ENCODE results near the gene ITPRID1.

Gene ITPRID1

DNA sequence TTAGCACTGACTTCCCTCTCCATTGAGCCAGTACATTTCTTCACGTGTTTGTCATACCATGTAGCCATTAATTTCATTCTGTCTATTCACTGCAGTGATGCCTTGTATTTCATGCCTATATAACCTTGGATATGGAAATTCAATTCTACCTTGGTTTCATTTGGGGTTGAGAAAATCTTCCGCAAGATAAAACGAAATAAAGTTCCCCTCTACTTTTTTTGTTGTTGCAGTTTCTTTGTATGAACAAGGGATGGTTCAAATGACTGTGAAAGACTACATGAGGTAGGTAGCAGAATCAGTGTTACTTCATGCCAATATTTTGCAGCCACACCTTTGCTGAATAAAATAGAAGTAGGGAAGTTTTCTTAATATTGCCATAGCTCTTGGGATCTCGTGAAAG, 55.6 kb downstream of the ITPRID1 start:
- Histone ChIP-seq H3K27me3 (no peaks in the 10 kb centered on the region), H3K9ac (no peak overlapping the region), H3K36me3 (no peaks in the 10 kb centered on the region), H3K4me1 (no peaks in the 10 kb centered on the region), H3K9me3 (replicated peaks in 1 of 11) (no peaks in the 10 kb centered on the region), H4K20me1 (no peaks in the 10 kb centered on the region), H3K4me2 (no peak overlapping the region), H3K27ac (no peak overlapping the region), H3K4me3 (no peak overlapping the region)
- no peak for TF ChIP-seq Cebpa-rat (IDR thresholded peaks at IDR 0.05)

DNA sequence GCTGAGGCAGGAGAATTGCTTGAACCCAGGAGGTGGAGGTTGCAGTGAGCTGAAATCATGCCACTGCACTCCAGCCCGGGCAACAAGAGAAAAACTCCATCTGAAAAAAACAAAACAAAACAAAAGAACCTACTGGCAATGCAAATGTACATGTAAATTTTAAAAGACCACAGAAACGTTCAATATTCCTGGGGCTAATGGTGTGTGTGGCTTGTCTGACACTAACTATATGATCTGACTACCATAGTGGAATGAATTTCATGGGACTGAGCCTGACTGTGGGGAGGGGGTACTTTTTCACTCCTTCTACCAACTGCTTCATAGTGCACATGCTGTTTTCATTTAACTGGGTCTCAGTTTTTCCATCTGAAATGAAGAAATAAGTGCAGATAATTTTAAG, 69.6 kb downstream of the ITPRID1 start:
- no peak overlapping the region for H3K4me3 ChIP-seq
- H3K27ac ChIP-seq, result no peak overlapping the region
- no peak overlapping the region for H3K9ac ChIP-seq
- no peaks in the 10 kb centered on the region; a peak in 1 of 22 replicates for H3K9me3 ChIP-seq (replicated peaks in 1 of 11)
- H3K4me1 ChIP-seq, result peaks cover 0 to 10% (median 0%) of the 10 kb centered on the region in 10 experiments; a peak in 3 of 20 replicates
- TF ChIP-seq Cebpa-rat (IDR thresholded peaks at IDR 0.05), result no peak
- no peak overlapping the region for H3K4me2 ChIP-seq
- H4K20me1 ChIP-seq, result no peaks in the 10 kb centered on the region
- no peaks in the 10 kb centered on the region for H3K27me3 ChIP-seq
- H3K36me3 ChIP-seq, result no peaks in the 10 kb centered on the region

DNA sequence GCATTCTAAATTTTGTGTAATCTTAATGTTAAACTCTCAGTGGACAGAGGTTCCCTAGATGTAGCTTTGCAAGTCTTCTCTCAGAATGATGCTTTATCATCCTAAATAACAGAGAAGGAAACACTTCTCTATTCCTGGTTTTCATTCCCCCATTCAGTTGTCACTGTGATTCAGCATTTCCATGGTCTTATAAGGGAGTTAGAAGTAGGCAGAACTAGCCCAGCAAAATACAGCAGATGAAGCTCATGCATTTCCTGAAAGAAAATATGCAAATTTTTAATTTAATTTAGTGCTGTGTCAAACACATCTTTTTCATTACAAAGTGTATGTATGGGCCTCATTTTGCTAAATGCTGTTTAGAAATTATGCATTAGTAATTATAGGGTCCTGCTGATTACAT, 70.1 kb downstream of the ITPRID1 start:
- Histone ChIP-seq H3K4me3 (no peak overlapping the region), H4K20me1 (no peaks in the 10 kb centered on the region), H3K27me3 (no peaks in the 10 kb centered on the region), H3K36me3 (no peaks in the 10 kb centered on the region), H3K4me1 (peaks cover 0 to 10% (median 0%) of the 10 kb centered on the region in 10 experiments; a peak in 3 of 20 replicates), H3K9me3 (replicated peaks in 1 of 11) (no peaks in the 10 kb centered on the region; a peak in 1 of 22 replicates), H3K4me2 (no peak overlapping the region), H3K27ac (no peak overlapping the region; a peak in 1 of 22 replicates), H3K9ac (no peak overlapping the region)
- no peak for TF ChIP-seq Cebpa-rat (IDR thresholded peaks at IDR 0.05)

DNA sequence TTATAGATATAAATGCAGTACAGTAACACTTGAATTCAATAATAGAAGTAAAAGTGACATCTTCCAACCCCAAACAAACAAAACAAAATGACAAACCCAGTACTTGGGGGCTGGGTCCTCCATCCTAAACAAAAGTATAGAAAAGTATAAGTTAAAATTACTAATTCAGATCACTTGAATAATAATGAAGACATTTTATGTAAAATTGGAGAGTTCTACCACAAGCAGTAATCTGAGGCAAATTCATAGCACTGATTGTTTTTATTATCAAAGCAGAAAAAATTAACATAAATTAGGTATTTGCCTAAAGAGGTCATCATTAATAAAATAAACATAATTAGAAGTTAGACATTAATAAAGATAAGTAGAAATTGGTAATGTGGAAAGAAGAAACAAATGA, 81.5 kb downstream of the ITPRID1 start:
- peaks cover 0 to 31% (median 11%) of the 10 kb centered on the region in 11 experiments; a peak in 15 of 22 replicates for H3K9me3 ChIP-seq (replicated peaks in 1 of 11)
- no peaks in the 10 kb centered on the region for H3K4me1 ChIP-seq
- H3K4me3 ChIP-seq, result no peak overlapping the region
- no peaks in the 10 kb centered on the region for H3K36me3 ChIP-seq
- no peak overlapping the region for H3K4me2 ChIP-seq
- TF ChIP-seq Cebpa-rat (IDR thresholded peaks at IDR 0.05), result no peak
- no peaks in the 10 kb centered on the region for H3K27me3 ChIP-seq
- no peaks in the 10 kb centered on the region for H4K20me1 ChIP-seq
- no peak overlapping the region for H3K27ac ChIP-seq
- H3K9ac ChIP-seq, result no peak overlapping the region

DNA sequence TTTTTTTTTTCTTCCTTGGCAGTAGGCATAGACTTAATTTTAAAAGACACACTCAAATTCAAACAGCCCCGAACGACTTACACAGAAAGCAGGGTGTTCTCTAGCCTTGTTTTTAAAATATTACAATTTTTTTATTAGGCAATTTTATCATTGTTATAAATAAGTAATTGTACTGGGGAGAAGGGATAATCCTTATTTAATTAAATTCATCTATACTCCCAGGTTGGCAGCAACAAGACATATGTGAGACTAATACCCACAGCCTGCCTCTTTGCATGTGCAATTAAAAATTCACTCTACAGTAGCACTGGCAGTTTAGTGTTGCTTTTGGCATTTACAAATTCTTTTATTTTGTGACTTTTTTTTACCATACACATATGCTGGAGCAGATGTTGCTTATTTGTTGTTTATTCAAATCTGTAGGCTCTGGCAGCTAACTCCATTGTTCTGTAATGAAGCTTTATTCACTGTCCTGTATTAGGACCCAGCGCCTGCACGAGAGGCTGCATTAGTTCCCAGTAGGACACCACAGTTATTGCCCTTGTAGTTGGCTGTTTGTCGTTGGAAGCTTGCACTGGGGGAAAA, 88.2 kb downstream of the ITPRID1 start:
- Histone ChIP-seq H3K9me3 (replicated peaks in 1 of 11) (no peaks in the 10 kb centered on the region), H3K4me1 (no peaks in the 10 kb centered on the region), H3K36me3 (no peaks in the 10 kb centered on the region), H3K27me3 (no peaks in the 10 kb centered on the region), H3K4me3 (no peak overlapping the region), H3K4me2 (no peak overlapping the region), H3K9ac (no peak overlapping the region), H3K27ac (no peak overlapping the region), H4K20me1 (no peaks in the 10 kb centered on the region)
- TF ChIP-seq Cebpa-rat (IDR thresholded peaks at IDR 0.05), result no peak

DNA sequence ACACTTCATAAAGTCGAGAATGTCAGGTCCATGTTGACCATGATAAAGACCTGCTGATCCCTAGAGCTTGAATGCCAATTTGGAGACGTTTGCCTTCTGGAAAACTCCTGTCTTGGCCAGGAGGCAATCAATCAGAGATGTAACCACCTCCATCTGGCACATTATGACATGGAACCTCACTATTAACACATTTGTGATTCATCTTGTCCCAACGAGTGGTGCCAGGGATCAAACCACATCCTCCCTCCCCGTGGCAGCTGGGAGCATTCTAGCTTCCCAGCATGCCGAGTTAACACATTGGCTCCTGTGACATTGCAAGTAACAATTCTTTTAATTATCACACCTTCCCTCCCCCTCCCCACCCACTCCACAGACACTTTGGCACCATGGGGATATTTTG, 89.2 kb downstream of the ITPRID1 start:
- no peak overlapping the region for H3K9ac ChIP-seq
- H3K4me3 ChIP-seq, result no peak overlapping the region
- H3K4me1 ChIP-seq, result no peaks in the 10 kb centered on the region
- no peaks in the 10 kb centered on the region for H3K36me3 ChIP-seq
- no peaks in the 10 kb centered on the region for H3K9me3 ChIP-seq (replicated peaks in 1 of 11)
- H3K27me3 ChIP-seq, result no peaks in the 10 kb centered on the region
- H3K27ac ChIP-seq, result no peak overlapping the region
- no peak for TF ChIP-seq Cebpa-rat (IDR thresholded peaks at IDR 0.05)
- no peak overlapping the region for H3K4me2 ChIP-seq
- no peaks in the 10 kb centered on the region for H4K20me1 ChIP-seq

DNA sequence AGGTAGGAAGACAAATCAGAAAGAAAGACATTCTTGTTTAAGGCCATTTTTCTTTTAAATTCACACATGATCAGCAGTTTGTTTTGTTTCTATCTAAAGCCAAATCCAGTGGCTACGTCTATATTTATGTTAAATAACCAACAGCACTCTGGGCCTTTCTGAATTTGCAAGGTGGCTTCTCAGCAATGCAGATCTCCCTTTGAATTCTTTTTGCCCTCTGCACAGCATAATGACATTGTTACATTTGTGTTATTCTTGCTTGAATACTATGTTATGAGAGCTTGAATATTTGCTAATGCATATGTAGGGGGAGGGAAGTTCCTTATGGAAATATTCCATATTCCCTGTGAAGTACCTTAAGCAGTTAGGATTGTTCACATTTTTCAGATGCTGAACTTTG, 99.7 kb downstream of the ITPRID1 start:
- Histone ChIP-seq H3K27me3 (no peaks in the 10 kb centered on the region), H3K4me3 (no peak overlapping the region), H3K36me3 (no peaks in the 10 kb centered on the region), H3K4me2 (no peak overlapping the region), H3K9ac (no peak overlapping the region), H3K4me1 (no peaks in the 10 kb centered on the region), H4K20me1 (no peaks in the 10 kb centered on the region), H3K27ac (no peak overlapping the region), H3K9me3 (replicated peaks in 1 of 11) (no peaks in the 10 kb centered on the region)
- TF ChIP-seq Cebpa-rat (IDR thresholded peaks at IDR 0.05), result no peak

DNA sequence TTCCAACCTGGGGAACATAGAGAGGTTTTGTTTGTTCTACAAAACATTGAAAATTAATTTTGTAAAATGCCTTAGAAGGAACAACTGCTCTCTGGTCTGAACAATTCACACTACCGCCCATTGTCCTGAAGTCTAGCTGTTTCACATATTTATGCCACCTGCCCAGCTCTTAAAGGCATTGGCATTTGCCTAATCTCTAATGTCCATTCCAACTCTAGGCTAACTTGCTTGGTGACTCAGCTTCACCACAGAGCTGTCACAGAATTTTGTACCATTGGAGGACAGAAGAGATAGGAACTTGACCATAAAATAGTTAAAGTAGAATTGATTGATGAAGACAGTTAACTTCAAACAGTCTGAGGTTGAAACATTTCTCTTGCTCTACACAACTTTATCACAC, 119.6 kb downstream of the ITPRID1 start:
- Histone ChIP-seq H3K27ac (no peak overlapping the region), H3K4me3 (no peak overlapping the region), H3K9me3 (replicated peaks in 1 of 11) (no peaks in the 10 kb centered on the region), H3K27me3 (no peaks in the 10 kb centered on the region), H3K36me3 (no peaks in the 10 kb centered on the region), H4K20me1 (no peaks in the 10 kb centered on the region), H3K4me2 (no peak overlapping the region), H3K4me1 (no peaks in the 10 kb centered on the region), H3K9ac (no peak overlapping the region)
- TF ChIP-seq Cebpa-rat (IDR thresholded peaks at IDR 0.05), result no peak

DNA sequence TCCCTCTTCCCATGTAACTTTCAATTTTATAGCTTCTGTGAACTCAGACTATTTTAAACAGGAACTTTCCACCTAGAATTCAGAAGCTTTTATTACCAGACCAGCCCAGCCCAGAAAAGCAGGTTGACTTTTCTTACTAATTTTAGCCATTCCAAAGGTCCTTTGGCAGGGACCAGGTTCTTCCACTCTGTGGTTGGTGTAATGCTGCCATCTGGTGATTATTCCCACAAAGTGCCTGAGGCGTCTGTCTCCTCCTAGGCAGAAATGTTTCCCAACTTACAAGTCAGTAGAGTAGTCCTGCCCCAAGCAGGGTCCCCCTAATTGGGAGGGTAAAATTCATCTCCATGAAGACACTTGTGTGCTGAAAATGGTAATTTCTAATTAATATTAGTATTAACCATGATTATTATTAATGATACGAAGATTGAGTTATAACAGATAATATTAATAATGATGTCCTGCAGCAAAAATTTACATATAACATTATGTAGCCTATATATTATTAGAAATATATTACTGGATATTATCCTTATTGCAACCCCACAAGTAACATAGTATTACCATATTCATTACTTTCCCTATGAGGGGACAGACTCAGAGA, 120.1 kb downstream of the ITPRID1 start:
- TF ChIP-seq Cebpa-rat (IDR thresholded peaks at IDR 0.05), result no peak
- H3K27me3 ChIP-seq, result no peaks in the 10 kb centered on the region
- no peaks in the 10 kb centered on the region for H3K9me3 ChIP-seq (replicated peaks in 1 of 11)

DNA sequence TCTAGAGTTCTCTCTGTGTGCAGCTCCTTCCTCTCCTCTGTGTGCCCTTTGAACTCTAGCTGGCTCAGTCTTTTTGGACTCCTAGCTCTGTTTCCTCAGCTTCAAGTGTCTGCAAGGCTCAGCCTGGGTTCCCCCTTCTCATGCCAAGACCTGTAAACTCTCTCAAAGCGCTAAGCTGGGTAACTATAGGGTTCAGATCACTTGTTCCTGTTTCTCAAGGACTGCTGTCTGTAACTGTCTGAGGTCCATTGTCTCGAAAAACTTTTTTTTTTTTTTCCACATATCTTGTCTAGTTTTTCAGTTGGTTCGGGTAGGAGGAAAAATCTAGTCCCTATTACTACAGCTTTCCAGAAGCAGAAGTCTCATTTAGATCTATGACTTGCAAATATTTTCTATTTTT, 126.5 kb downstream of the ITPRID1 start:
- Histone ChIP-seq H3K4me1 (peaks cover 0 to 28% (median 0%) of the 10 kb centered on the region in 10 experiments; a peak in 5 of 20 replicates), H3K9me3 (replicated peaks in 1 of 11) (no peaks in the 10 kb centered on the region), H3K9ac (no peak overlapping the region), H3K4me3 (no peak overlapping the region), H3K36me3 (no peaks in the 10 kb centered on the region), H3K27me3 (no peaks in the 10 kb centered on the region), H3K4me2 (peak overlapping the region in 3 of 11 experiments; percentile 2 to 59 (median 45); a peak in 4 of 22 replicates), H3K27ac (no peak overlapping the region), H4K20me1 (no peaks in the 10 kb centered on the region)
- TF ChIP-seq Cebpa-rat (IDR thresholded peaks at IDR 0.05), result no peak

More for the DNA sequence above, 120.1 kb downstream of the ITPRID1 start:
- no peak overlapping the region for H3K4me2 ChIP-seq
- H4K20me1 ChIP-seq, result no peaks in the 10 kb centered on the region
- H3K9ac ChIP-seq, result no peak overlapping the region
- no peaks in the 10 kb centered on the region for H3K4me1 ChIP-seq
- H3K27ac ChIP-seq, result no peak overlapping the region
- no peak overlapping the region for H3K4me3 ChIP-seq
- no peaks in the 10 kb centered on the region for H3K36me3 ChIP-seq
